Left ventricle myocardium inferior (tissue), 1 donor: ENCODE results near the gene AP2B1. TPM values are rescaled to one million over a fixed set of nuclear protein-coding genes. Genes with fewer than 3 reads are reported as not detected.

ENCODE experiments used
- DNase-seq: peaks from one replicate; pipeline ENCODE4 v3.0.0-alpha.2; 2020
- H3K27ac ChIP-seq: fragments of 200-600 bp; replicated peaks from 2 replicates; pipeline ENCODE4 v1.8.0; 2021
- H3K27me3 ChIP-seq: fragments of 200-600 bp; 2 replicates; pipeline ENCODE4 v1.8.0; 2021; ENCODE audit warnings: low read depth
- H3K36me3 ChIP-seq: fragments of 200-600 bp; 2 replicates; pipeline ENCODE4 v1.8.0; 2021
- H3K4me1 ChIP-seq: fragments of 200-600 bp; 2 replicates; pipeline ENCODE4 v1.8.0; 2021
- H3K4me3 ChIP-seq: fragments of 200-600 bp; 2 replicates; pipeline ENCODE4 v1.8.0; 2021; ENCODE audit warnings: mild to moderate bottlenecking, moderate library complexity
- H3K9me3 ChIP-seq: fragments of 200-600 bp; replicated peaks from 2 replicates; pipeline ENCODE4 v1.8.0; 2021
- intact Hi-C: fragments of 100-400 bp; cut with micrococcal nuclease; formaldehyde crosslinking; loops from one replicate; pipeline ENCODE4 v1.11.0; 2022
- total RNA-seq: library from RNA; stranded (reverse); fragmentation: NEBNext Ultra II Directional; extraction: Animal tissue kit (Norgen Biotek cat#: 25700); gene quantifications from one replicate; pipeline ENCODE4 v1.2.1, GENCODE V29; 2021
- TF ChIP-seq, protein P1 (sequence below): fragments of 200-600 bp; IDR thresholded peaks from 2 replicates; pipeline ENCODE4 v1.8.0; 2021; ENCODE audit warnings: antibody characterized with exemption, mild to moderate bottlenecking, borderline replicate concordance
- donor health status: DM: no; HTN: yes; CAD: no; lungs with severe emphysema.

AP2B1 gene
- total RNA-seq, 1 donor from 2014 or later = 113 TPM

- intact Hi-C loops = no loop called here
- peaks cover 14% of the 10 kb centered on the region for H3K4me1 ChIP-seq
- H3K36me3 ChIP-seq = peaks cover 84% of the 10 kb centered on the region
- H3K9me3 ChIP-seq = no peaks in the 10 kb centered on the region
- DNase-seq = no peak
- no peaks in the 10 kb centered on the region for H3K27me3 ChIP-seq
- H3K4me3 ChIP-seq = no peak overlapping the region
- TF ChIP-seq, protein P1, sequence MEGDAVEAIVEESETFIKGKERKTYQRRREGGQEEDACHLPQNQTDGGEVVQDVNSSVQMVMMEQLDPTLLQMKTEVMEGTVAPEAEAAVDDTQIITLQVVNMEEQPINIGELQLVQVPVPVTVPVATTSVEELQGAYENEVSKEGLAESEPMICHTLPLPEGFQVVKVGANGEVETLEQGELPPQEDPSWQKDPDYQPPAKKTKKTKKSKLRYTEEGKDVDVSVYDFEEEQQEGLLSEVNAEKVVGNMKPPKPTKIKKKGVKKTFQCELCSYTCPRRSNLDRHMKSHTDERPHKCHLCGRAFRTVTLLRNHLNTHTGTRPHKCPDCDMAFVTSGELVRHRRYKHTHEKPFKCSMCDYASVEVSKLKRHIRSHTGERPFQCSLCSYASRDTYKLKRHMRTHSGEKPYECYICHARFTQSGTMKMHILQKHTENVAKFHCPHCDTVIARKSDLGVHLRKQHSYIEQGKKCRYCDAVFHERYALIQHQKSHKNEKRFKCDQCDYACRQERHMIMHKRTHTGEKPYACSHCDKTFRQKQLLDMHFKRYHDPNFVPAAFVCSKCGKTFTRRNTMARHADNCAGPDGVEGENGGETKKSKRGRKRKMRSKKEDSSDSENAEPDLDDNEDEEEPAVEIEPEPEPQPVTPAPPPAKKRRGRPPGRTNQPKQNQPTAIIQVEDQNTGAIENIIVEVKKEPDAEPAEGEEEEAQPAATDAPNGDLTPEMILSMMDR = no peak
- no peak overlapping the region for H3K27ac ChIP-seq
Observed at GRCh38 chr17:35630530-35631148, 43.5 kb downstream of the AP2B1 start.

GRCh38 chr17:35641032-35641431, 53.9 kb downstream of the AP2B1 start:
- H3K27me3 ChIP-seq = no peaks in the 10 kb centered on the region
- no peaks in the 10 kb centered on the region for H3K4me1 ChIP-seq
- DNase-seq = no peak
- no peak overlapping the region for H3K27ac ChIP-seq
- intact Hi-C loops = no loop called here
- H3K36me3 ChIP-seq = peaks cover 96% of the 10 kb centered on the region
- no peak overlapping the region for H3K4me3 ChIP-seq
- TF ChIP-seq, protein P1 = no peak
- no peaks in the 10 kb centered on the region for H3K9me3 ChIP-seq

DNA sequence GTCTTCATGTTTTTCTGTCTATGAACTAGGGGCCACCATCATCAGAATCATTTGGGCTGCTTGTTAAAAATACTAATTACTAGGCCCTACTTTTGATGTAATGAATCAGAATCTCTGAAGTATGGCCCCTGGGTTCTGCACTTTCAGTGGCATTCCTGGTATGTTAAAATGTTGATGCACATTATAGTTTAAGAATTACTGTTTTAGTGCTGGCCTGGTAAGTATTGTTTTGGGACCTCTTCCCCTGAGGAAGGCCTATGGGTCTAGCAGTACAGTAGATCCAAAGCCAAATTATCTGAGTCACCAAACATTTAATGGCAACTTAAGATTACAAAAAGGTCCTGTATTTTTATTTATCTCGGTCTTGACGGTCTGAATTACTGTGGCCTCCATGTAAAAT, 58.8 kb downstream of the AP2B1 start:
- no peaks in the 10 kb centered on the region for H3K9me3 ChIP-seq
- TF ChIP-seq, protein P1 = no peak
- peaks cover 66% of the 10 kb centered on the region for H3K36me3 ChIP-seq

GRCh38 chr17:35651467-35651866, 64.3 kb downstream of the AP2B1 start:
- TF ChIP-seq, protein P1 = no peak
- no peaks in the 10 kb centered on the region for H3K9me3 ChIP-seq
- no peak overlapping the region for H3K4me3 ChIP-seq
- no peak for DNase-seq
- H3K27ac ChIP-seq = no peak overlapping the region
- no peaks in the 10 kb centered on the region for H3K4me1 ChIP-seq
- intact Hi-C loops = no loop called here
- H3K36me3 ChIP-seq = peaks cover 28% of the 10 kb centered on the region
- no peaks in the 10 kb centered on the region for H3K27me3 ChIP-seq

More for the DNA sequence above, 58.8 kb downstream of the AP2B1 start:
- no peaks in the 10 kb centered on the region for H3K27me3 ChIP-seq
- no peak for DNase-seq
- no peak overlapping the region for H3K27ac ChIP-seq
- intact Hi-C loops = no loop called here
- H3K4me3 ChIP-seq = no peak overlapping the region
- H3K4me1 ChIP-seq = no peaks in the 10 kb centered on the region

GRCh38 chr17:35653619-35654361, 66.7 kb downstream of the AP2B1 start:
- no peaks in the 10 kb centered on the region for H3K27me3 ChIP-seq
- peaks cover 41% of the 10 kb centered on the region for H3K36me3 ChIP-seq
- no peaks in the 10 kb centered on the region for H3K4me1 ChIP-seq
- H3K4me3 ChIP-seq = no peak overlapping the region
- TF ChIP-seq, protein P1 = no peak
- no peak overlapping the region for H3K27ac ChIP-seq
- no peaks in the 10 kb centered on the region for H3K9me3 ChIP-seq
- intact Hi-C loops = no loop called here
- DNase-seq = no peak
